GM19238 (cell line): ENCODE measurements around the gene BLTP2.
"Not testable (repeated sequence)": the region's sequence is repeated elsewhere in the genome, so short reads cannot be mapped to it uniquely, and the experiment has no call there.

Source experiments
- DNase-seq: peaks from one replicate; pipeline ENCODE4 v3.0.0; 2011; ENCODE audit warnings: low spot score; ENCODE audit not compliant: insufficient read length

Gene BLTP2

GRCh38 chr17:28646039-28646754 lies 1.2 kb upstream of the BLTP2 start:
- DNase-seq: no peak

DNA sequence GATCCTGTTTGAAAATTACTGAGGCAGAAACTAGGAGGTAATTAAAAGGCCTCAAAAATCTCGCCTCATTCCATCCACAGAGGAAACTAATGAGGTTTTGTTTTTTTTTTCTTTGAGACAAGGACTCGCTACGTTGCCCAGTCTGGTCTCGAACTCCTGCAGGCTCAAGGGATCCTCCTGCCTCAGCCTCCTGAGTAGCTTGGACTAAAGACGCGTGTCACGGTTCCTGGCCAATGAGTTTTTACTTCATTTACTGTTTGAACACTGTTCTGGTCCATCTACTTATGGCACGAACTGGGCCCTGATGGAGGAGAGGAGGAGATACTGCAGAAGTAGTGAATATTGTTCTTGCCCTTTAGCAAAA lies 600 bp upstream of the BLTP2 start:
- no peak for DNase-seq

DNA sequence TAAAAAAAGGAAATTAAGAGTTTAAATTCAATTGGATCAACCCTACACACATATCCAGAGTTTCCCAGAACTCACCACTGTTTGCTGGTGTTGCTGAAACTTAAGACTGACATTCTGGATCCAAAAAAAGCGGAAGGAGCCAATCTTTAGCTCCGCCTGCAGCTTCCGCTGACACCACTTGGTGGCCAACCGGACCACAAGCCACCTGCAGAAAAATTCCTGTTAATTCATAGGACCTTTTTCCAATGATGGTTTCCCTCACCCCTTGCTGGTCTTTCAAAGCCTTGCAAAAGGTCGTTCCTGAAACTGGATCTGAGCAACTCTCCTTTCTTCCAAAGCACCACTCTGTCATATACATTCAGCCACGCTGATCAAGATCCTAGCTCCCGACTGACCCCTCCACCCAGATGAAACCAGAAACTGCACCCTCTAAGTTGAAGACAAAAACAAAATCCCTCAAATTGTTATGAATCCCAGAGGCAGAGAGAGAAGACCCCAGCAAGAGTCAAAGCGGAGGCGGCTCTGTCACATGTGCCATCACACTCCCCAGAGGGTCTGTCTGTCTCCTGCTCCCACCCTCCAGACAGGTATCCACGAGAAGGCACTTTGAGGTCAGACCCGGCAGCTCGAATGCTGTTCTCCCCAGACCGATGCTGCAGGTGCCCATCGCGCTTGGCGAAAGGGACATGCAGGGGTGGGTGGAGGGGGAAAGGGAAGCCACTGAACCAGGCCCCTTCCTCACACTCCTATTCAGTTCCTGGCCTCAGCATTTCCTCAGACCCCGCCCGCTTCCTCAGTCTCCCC lies 773 bp downstream of the BLTP2 start:
- DNase-seq: peak; percentile 52

DNA sequence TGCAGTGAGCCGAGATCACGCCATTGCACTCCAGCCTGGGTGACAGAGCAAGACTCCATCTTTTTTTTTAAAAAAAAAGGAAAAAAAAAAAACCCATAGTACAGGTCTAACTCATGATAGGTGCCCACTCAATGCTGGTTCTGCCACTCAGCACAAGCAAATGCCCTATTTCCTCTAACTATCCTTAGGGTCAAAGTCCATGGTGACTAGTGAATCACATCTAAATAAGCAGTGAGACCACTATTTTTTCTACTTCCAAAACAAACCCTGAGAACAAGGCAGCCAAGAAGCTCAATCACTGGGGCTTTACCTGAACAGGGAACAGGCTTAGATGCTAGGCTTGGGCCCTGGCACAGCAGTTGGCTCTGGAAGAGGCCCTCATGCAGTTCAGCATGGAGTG lies 3.4 kb downstream of the BLTP2 start:
- DNase-seq: no peak

DNA sequence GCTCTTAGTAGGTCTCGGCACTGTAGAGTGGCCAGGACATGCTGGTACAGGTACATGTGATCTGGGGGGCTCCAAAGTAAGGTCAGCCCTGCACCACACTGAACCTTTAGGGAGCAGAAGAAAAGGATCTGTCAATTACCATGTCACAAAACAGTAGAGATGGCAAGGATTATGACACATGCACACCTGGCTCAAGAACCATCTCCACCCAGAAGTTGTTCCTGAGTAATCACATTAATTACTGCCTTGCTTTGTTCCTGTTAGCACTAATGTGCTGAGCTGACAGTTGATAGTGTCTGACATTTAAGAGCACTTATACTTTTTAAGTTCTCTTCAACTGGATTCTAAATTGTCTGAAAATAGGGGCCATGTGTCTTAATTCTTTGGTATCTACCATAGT lies 9.5 kb downstream of the BLTP2 start:
- no peak for DNase-seq

DNA sequence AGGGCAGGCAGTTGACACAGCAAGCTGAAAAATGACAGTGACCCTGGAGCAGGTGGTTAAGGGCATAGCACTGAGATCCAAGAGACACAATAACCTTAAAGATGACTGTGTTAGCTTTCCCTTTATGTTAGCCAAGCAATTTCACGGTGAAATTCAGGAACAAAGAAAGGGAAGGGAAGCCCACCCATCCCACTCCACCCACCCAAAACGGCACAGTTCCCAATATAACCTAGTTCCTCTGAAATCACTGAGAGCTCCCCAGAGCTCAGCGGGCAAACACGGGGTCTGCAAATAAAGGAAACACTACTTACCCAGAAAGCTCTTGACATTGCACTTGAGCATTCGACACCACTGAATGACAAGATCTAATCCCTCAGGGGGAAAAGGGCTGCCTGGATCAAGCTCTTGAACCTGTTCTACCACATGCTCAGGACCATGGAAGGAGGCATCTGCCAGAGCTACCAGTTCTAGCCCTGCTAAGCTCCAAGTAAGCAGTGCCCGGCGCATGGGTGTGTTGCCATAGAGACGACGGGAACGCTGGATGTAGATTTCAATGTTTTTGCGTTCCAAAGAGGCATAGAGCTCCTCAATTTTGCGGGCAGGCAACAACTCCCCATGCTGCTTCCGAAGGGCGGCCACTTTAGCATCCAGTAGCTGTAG lies 10.6 kb downstream of the BLTP2 start:
- DNase-seq: no peak

DNA sequence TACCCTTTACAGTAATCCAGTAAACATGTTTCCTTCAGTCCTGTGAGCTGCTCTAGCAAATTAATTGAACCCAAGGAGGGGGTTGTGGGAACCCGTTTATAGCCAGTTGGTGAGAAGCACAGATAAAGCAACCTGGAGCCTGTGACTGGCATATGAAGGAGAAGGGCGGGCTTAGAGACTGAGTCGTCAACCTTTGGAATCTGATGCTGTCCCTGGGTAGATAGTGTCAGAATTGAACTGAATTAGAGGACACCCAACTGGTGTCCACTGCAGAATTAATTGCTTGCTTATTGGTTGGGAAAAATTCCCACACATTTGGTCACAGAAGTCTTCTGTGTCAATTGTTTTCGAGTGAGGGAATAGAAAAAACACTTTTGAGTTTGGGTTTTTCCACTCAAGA lies 18.1 kb downstream of the BLTP2 start:
- no peak for DNase-seq

- DNase-seq: no peak
Observed at GRCh38 chr17:28624148-28624547, 20.8 kb downstream of the BLTP2 start.

- DNase-seq: no peak
Observed at GRCh38 chr17:28623696-28624095, 21.3 kb downstream of the BLTP2 start.

DNA sequence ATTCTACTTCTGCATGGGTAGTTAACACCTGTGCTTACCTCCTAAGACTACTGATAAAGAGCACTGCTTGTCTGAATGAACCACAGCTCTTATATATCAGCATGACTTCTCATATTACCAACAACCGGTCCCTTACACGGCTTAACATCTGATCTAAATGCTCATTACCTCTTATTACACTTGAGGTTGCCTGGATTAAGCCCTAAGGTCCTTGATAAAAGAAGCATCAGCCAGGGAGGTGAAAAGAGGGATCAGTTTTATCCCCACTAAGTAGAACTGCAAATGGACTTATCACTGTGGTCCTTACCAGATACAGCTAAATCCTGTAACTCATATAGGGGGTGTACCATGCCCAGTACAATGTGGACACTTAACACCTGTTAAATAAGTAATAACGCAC lies 22.8 kb downstream of the BLTP2 start:
- DNase-seq: no peak

DNA sequence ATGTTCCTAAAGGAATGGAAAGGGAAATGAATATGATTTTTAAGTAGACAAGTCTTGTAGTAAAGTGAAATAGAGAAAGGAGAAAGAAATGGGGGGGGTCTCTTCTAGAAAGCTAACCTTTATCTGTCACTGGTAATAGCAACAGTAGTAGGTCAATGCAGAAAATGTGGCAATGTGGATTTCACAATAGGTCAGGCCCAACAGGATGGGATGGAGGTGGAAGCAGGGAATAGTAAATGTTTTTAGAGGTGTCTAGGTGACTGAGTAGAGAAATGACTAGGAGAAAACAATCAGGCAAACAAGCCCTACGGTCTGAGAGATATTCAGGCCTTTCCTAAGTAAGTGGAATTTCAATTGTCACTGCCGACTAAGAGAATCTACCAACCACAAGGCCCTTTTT lies 24.9 kb downstream of the BLTP2 start:
- no peak for DNase-seq

- no peak for DNase-seq
Observed at GRCh38 chr17:28618464-28618863, 26.5 kb downstream of the BLTP2 start.

DNA sequence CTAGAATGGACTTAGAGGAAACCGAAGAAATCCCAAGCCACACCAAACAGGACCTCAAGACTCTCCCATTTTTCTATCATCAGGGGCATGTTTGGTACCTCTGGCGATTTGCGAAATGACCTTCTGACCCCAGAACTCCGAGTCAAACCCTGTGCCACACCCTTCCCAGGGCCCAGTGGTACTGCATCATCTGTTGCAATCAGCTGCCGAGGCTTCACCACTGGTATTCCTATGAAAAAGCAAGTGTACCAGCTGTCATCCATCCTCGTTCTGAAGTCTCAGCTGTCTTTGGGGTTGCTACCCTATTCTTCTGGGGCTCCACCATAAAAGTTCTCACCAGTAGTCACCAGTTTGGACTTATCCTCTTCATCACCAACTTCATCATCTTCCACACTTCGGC lies 28.7 kb downstream of the BLTP2 start:
- DNase-seq: no peak

DNA sequence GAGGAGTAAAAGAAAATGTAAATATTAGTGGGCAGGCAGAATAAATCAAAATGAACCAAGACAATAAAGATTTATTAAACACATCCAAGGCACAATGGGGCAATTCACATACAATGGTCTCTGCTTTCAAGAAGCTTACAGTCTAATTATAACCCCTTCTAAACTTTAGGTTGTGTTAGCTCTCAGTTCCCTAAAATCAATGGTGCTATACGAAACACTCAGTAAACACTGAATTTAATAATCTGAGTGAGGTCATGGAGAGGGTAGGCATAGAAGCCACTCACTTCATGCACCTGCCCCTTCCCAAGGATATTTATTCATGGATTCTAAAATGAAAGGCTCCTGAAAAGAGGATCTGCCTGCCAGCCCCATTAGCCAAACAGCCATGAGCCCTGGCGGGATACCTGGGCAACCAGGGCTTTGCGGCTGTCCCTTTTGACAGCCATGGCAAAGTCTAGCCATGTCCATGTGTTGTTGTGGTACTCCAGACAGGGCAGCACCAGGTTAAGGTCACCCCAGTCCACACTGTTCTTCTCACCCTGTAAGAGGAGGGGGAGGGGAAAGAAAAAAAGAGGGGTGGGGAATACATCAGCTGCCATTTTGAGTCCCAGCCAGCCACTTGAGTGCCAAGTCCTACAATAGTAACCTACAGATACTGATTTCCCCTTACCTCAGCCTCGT lies 29.6 kb downstream of the BLTP2 start:
- DNase-seq: no peak

GRCh38 chr17:28613931-28614381 lies 31.0 kb downstream of the BLTP2 start, which contains the start of gene RSKR:
TSS of gene RSKR (minus strand) at chr17:28614185. CDS start at chr17:28614161, 24 bp downstream.
- no peak for DNase-seq

DNA sequence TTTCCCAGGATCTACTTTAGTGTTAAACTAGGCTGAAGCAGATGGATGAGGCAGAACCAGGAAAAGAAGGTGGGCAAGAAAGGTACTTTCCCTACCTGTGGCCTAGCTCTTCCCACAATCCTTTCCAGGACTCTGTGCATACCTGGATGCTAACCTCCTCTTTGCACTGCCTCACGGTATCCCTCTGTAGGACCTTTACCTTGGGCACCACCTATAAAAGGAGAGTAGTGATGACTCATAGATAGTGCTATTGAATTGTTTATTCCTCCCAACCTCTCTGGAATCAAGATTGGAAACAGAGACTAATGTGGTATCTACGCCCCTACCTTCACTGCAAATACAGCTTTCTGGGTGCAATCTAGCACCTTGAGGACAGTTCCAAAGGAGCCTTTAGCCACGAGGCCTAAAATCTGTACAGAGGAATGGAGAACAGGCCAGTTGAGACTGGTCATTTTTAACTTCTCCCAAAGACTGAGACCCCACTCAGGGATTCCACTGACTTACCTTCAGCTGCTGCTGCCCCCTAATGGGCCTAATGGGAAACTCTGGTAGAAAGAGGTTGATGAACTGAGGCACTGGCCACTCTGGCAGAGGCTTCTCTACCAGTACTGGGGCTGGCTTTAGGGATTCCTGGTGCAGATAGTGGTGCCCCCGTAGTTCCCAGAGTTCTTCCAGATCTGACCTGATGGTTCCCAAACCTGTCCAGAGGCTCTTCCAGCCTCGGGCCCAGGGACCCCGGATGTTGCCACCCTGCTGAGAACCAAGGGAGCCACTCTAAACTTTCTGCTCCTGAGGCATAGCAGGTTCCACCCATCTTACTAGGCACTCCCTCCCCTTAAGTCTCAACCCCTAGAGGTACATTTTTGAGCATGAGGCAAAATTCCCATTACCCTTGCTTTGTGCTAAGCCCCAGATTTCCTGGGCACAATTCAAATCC lies 31.8 kb downstream of the BLTP2 start:
- no peak for DNase-seq

DNA sequence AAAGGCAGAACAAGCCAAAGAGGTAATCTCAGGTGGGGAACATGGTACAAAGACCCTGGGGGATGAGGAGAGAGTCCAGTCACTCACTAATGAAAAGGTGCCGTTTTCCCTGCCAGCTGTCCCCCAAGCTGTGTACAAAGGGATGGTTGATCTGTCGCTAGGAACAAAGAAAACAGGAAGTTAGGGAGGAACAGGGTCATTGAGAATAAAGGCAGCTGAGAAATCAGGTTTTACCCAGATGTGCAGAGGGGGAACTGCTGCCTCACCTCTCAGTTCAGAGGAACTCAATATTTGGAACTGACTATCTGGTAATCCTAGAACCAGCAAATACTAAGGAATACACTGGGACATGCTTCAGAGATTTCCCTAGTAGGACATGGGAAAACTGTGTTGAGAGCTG lies 32.4 kb downstream of the BLTP2 start:
- no peak for DNase-seq

DNA sequence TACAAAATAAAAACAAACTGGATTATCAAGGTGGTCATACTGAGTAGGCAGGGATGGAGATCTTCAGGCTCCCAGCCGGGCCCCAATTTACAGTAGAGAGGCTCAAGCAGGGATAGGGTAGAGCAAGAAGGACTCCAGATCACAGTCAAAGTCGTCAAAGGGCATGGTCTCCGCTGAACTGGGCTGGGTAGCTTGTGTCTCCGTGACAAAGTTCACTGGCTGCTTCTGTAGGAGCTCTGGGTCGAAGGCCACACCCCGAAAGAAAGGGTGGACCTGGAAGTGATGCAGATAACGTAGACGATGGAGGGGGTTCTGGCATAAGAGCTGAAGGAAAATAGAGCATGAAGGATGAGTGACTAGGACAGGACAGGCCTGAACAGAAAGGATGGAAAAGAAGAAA lies 34.6 kb downstream of the BLTP2 start:
- no peak for DNase-seq

DNA sequence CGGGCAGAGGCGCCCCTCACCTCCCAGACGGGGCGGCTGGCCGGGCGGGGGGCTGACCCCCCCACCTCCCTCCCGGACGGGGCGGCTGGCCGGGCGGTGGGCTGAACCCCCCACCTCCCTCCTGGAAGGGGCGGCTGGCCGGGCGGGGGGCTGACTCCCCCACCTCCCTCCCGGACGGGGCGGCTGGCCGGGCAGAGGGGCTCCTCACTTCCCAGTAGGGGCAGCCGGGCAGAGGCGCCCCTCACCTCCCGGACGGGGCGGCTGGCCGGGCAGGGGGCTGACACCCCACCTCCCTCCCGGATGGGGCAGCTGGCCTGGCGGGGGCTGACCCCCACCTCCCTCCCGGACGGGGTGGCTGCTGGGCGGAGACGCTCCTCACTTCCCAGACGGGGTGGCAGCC lies 40.9 kb downstream of the BLTP2 start:
- not testable (repeated sequence) for DNase-seq

- peak; percentile 58 for DNase-seq
Observed at GRCh38 chr17:28599311-28600184, 45.4 kb downstream of the BLTP2 start.
